Activated CD4-positive, alpha-beta T cell treated with anti-CD3 and anti-CD28 coated beads, Interleukin-2, amount 10 ng/mL, durations not matched to agents 7 days and 5 days (primary cell): ENCODE measurements around the gene TRIM9. TPM values are rescaled to one million over a fixed set of nuclear protein-coding genes. Genes with fewer than 3 reads are reported as not detected.

Source experiments
- CTCF ChIA-PET: fragments of 350-600 bp; sonication (Branson Sonifier 250); formaldehyde crosslinking; loops from one replicate; lab custom pipeline; 2021; ENCODE audit warnings: antibody characterized with exemption; lab: Charles Lee
- POLR2A ChIA-PET: fragments of 350-600 bp; sonication (Branson Sonifier 250); formaldehyde crosslinking; loops from one replicate; lab custom pipeline; 2021; ENCODE audit warnings: antibody characterized with exemption; lab: Charles Lee
- DNase-seq: peaks from one replicate; pipeline ENCODE4 v3.0.0-alpha.2; 2020
- H3K27ac Mint-ChIP-seq: one replicate; pipeline ENCODE4 v1.8.0; 2021; ENCODE audit warnings: mild to moderate bottlenecking, moderate library complexity, mixed read lengths
- H3K27me3 Mint-ChIP-seq: one replicate; pipeline ENCODE4 v1.8.0; 2021; ENCODE audit warnings: mixed read lengths
- H3K36me3 Mint-ChIP-seq: one replicate; pipeline ENCODE4 v1.8.0; 2021; ENCODE audit warnings: low read depth, mixed read lengths
- H3K4me1 Mint-ChIP-seq: one replicate; pipeline ENCODE4 v1.8.0; 2021; ENCODE audit warnings: mixed read lengths
- H3K4me3 Mint-ChIP-seq: one replicate; pipeline ENCODE4 v1.8.0; 2021; ENCODE audit warnings: mild to moderate bottlenecking, moderate library complexity, mixed read lengths
- H3K9me3 Mint-ChIP-seq: one replicate; pipeline ENCODE4 v1.8.0; 2021; ENCODE audit warnings: mixed read lengths
- total RNA-seq, 2 experiments: library from RNA; stranded (reverse); gene quantifications; one replicate each; pipeline ENCODE4 v1.2.3, GENCODE V29; 2021

TRIM9 gene
- total RNA-seq, 2 experiments from 2014 or later: 0.30 to 0.44 TPM

DNA sequence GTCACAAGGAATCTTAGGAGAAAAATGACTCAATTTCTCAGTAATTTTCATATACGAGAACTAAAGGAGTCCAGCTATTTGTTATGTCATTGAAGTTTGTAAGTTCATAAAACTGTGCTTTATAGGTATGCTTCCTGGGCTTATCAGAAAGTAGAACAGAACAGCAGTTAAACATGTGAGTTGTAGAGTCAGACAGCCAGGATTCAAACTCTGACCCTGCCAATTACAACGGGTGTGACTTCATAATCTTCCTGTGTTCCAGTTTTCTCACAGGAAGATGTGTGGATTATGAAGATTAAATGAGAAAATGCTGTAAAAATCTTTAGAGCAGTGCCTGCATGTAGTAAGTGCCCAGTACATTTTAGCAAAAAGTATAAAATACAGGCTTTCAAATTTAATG lies 8.9 kb downstream of the TRIM9 start:
- CTCF ChIA-PET: no interaction called here
- peaks cover 2% of the 10 kb centered on the region for H3K27me3 Mint-ChIP-seq
- H3K27ac Mint-ChIP-seq: no peak overlapping the region
- no peak for DNase-seq
- H3K4me3 Mint-ChIP-seq: no peak overlapping the region
- no peaks in the 10 kb centered on the region for H3K36me3 Mint-ChIP-seq
- POLR2A ChIA-PET: no interaction called here
- peaks cover 3% of the 10 kb centered on the region for H3K4me1 Mint-ChIP-seq
- H3K9me3 Mint-ChIP-seq: no peaks in the 10 kb centered on the region

DNA sequence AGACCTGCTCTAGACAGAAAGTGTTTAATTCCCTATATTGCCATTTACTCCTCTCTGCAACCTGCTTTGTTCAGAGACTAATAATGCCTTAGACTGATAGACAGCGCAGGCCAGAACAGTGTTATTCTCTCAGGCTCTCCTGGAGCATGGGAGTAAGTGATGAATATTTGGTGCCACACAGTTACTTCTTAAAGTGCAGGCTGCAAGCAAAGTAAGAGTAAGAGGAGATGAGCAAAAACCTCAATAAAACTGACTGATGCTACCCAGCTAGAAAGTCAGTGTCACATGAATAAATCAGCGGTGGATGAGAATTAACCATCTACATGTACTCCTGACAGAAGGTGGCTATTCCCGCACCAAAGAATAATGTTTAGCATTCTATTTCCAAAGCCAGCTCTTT lies 9.9 kb downstream of the TRIM9 start:
- Mint-ChIP-seq H3K27me3 (no peaks in the 10 kb centered on the region), H3K9me3 (no peaks in the 10 kb centered on the region), H3K4me3 (no peak overlapping the region), H3K27ac (no peak overlapping the region), H3K36me3 (no peaks in the 10 kb centered on the region), H3K4me1 (peaks cover 3% of the 10 kb centered on the region)
- DNase-seq: no peak
- CTCF ChIA-PET: interaction anchor here (1.6 kb wide), 1 partner anchor 9 kb away, joined by 9 read pairs; the partner anchor contains the start of gene TRIM9
- POLR2A ChIA-PET: no interaction called here

DNA sequence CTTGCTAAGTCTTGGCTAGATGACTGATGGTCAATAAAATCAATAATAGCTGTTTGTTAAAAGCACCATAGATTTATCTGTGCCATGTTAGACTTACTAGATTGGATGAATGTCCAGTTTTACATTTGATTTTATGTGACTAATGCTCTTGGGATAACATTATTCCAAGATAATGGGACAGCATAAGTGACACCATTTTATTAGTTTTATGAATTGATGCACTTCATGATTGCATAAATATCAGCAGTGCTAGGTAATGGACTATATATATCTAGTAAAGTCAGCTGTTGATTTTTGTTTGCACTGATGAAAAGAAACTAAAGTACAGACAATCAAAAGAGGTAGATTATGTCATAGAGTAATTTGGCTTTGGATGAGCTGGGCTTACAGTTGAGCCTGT lies 10.4 kb downstream of the TRIM9 start:
- CTCF ChIA-PET: interaction anchor here (1.2 to 1.6 kb wide), 2 partner anchors 9 to 10 kb away, joined by 3 to 9 read pairs; partner anchors contain the start of gene TRIM9
- POLR2A ChIA-PET: no interaction called here

DNA sequence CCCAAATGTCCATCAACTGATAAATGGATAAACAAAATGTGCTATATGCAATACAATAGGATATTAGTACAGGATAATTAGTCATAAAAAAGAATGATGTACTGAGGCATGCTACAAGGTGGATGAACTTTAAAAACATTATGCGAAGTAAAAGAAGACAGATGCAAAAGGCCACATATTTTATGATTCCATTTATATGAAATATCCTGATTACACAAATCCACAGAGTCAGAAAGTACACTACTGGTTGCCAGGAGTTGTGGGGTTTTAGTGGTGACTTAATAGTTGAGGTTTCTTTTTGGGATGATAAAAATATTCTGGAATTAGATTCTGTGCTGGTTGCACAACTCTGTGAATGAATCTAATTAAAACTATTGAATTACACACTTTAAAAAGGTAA lies 12.6 kb downstream of the TRIM9 start:
- CTCF ChIA-PET: no interaction called here
- Mint-ChIP-seq H3K9me3 (no peaks in the 10 kb centered on the region), H3K4me1 (peaks cover 3% of the 10 kb centered on the region), H3K36me3 (no peaks in the 10 kb centered on the region), H3K4me3 (no peak overlapping the region), H3K27ac (no peak overlapping the region), H3K27me3 (peaks cover 2% of the 10 kb centered on the region)
- DNase-seq: no peak
- POLR2A ChIA-PET: no interaction called here

More for the DNA sequence above, 10.4 kb downstream of the TRIM9 start:
- H3K27me3 Mint-ChIP-seq: no peaks in the 10 kb centered on the region
- DNase-seq: no peak
- H3K27ac Mint-ChIP-seq: no peak overlapping the region
- H3K4me3 Mint-ChIP-seq: no peak overlapping the region
- no peaks in the 10 kb centered on the region for H3K9me3 Mint-ChIP-seq
- peaks cover 3% of the 10 kb centered on the region for H3K4me1 Mint-ChIP-seq
- H3K36me3 Mint-ChIP-seq: no peaks in the 10 kb centered on the region

DNA sequence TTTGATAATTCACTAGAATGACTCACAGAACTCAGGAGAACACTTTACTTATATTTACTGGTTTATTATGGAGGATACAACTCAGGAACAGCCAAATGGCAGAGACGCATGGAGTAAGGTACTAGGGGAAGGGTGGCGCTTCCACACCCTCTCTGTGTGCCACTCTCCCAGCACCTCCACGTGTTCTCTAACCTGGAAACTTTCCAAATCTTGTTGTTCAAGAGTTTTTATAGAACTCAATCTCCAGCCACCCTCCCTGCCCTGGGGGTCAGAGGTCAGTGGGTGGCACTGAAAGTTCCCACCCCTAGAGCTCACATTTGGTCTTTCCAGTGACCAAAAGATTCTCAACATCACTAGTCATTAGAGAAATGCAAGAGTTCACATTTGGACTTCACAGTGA lies 13.2 kb downstream of the TRIM9 start:
- H3K9me3 Mint-ChIP-seq: no peaks in the 10 kb centered on the region

DNA sequence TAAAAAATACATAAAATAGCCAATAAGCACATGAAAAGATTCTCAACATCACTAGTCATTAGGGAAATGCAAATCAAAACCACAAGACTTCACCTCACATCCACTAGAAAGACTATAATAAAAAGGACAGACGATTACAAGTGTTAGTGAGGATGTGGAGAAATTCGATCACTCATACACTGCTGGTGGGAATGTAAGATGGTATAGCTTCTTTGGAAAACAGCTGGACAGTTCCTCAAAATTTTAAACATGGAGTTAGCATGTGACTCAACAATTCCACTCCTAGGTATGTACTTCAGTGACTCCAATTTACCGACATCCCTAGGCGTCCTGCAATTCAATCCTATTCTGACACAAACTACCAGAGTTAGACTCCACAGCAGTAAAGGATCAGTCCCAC lies 13.7 kb downstream of the TRIM9 start:
- H3K27ac Mint-ChIP-seq: no peak overlapping the region
- H3K4me3 Mint-ChIP-seq: no peak overlapping the region
- H3K9me3 Mint-ChIP-seq: no peaks in the 10 kb centered on the region
- POLR2A ChIA-PET: no interaction called here
- DNase-seq: no peak
- H3K4me1 Mint-ChIP-seq: no peaks in the 10 kb centered on the region
- peaks cover 3% of the 10 kb centered on the region for H3K27me3 Mint-ChIP-seq
- H3K36me3 Mint-ChIP-seq: no peaks in the 10 kb centered on the region
- CTCF ChIA-PET: no interaction called here

More for the DNA sequence above, 13.2 kb downstream of the TRIM9 start:
- Mint-ChIP-seq H3K4me1 (peaks cover 1% of the 10 kb centered on the region), H3K4me3 (no peak overlapping the region), H3K27me3 (peaks cover 2% of the 10 kb centered on the region), H3K27ac (no peak overlapping the region), H3K36me3 (no peaks in the 10 kb centered on the region)
- ChIA-PET CTCF (no interaction called here), POLR2A (no interaction called here)
- DNase-seq: no peak

DNA sequence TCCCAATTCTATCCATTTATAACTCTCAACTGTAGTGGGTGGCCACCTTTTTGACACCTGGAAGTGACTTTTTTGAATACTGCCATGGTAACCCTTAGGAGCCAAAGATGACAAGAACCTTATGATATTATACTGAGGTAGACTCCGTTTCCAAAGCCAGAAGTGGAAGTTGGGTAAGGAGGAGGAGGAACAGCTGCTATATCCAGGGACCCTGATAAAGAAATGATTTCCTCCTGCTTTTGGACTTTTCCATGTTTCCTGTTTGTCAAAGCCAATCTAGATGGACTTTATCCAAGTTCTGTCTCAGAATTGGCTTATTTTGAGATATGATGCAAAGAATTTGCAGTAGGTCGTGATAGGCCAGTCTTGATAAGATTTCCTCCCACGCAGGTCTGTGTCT lies 14.3 kb downstream of the TRIM9 start:
- H3K36me3 Mint-ChIP-seq: no peaks in the 10 kb centered on the region
- H3K4me1 Mint-ChIP-seq: no peaks in the 10 kb centered on the region
- H3K27ac Mint-ChIP-seq: no peak overlapping the region
- POLR2A ChIA-PET: no interaction called here
- H3K9me3 Mint-ChIP-seq: no peaks in the 10 kb centered on the region
- no peak for DNase-seq
- CTCF ChIA-PET: no interaction called here
- no peak overlapping the region for H3K4me3 Mint-ChIP-seq
- H3K27me3 Mint-ChIP-seq: peaks cover 3% of the 10 kb centered on the region

DNA sequence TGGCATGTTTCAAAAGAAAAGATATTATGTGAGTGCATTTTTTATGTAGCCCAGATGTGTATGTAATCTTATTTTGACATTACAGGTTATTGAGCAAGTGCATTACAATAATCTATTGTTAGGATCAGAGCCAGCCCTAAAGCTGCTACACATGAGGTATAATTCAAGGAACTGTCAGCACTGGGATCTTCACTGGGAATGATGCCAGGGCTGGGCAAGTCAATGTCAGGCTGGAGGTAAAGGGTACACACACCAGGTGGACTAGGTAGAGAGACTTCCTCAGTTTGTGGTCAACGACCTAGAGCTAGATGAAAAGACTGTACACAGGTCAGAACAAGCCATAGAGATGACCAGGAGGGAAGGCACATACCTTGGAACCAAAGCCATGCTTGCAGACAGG lies 15.4 kb downstream of the TRIM9 start:
- no peak for DNase-seq
- H3K27me3 Mint-ChIP-seq: peaks cover 3% of the 10 kb centered on the region
- CTCF ChIA-PET: no interaction called here
- no peaks in the 10 kb centered on the region for H3K4me1 Mint-ChIP-seq
- no peaks in the 10 kb centered on the region for H3K36me3 Mint-ChIP-seq
- no peaks in the 10 kb centered on the region for H3K9me3 Mint-ChIP-seq
- H3K4me3 Mint-ChIP-seq: no peak overlapping the region
- H3K27ac Mint-ChIP-seq: no peak overlapping the region
- POLR2A ChIA-PET: no interaction called here

DNA sequence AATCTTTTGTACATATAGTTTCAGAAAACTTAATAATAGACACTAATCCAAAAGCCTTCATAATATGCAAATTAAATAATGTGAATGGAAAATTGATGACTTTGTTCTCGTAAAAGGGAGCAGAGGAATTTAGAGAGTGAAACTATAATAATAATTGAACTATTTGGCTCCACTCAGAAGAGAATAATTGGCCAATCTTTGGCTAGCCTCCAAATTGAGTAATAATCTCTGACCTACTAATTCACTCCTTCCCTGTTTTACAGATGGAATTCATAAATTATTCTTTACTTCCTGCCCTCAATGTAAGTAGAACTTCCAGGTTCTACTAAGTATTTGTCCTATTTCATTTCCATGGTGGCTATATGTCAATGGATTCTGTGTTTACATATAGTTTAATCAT lies 15.8 kb downstream of the TRIM9 start:
- H3K27ac Mint-ChIP-seq: no peak overlapping the region
- no peaks in the 10 kb centered on the region for H3K9me3 Mint-ChIP-seq
- no peaks in the 10 kb centered on the region for H3K4me1 Mint-ChIP-seq
- H3K4me3 Mint-ChIP-seq: no peak overlapping the region
- H3K36me3 Mint-ChIP-seq: no peaks in the 10 kb centered on the region
- CTCF ChIA-PET: no interaction called here
- POLR2A ChIA-PET: no interaction called here
- no peak for DNase-seq
- H3K27me3 Mint-ChIP-seq: peaks cover 3% of the 10 kb centered on the region

DNA sequence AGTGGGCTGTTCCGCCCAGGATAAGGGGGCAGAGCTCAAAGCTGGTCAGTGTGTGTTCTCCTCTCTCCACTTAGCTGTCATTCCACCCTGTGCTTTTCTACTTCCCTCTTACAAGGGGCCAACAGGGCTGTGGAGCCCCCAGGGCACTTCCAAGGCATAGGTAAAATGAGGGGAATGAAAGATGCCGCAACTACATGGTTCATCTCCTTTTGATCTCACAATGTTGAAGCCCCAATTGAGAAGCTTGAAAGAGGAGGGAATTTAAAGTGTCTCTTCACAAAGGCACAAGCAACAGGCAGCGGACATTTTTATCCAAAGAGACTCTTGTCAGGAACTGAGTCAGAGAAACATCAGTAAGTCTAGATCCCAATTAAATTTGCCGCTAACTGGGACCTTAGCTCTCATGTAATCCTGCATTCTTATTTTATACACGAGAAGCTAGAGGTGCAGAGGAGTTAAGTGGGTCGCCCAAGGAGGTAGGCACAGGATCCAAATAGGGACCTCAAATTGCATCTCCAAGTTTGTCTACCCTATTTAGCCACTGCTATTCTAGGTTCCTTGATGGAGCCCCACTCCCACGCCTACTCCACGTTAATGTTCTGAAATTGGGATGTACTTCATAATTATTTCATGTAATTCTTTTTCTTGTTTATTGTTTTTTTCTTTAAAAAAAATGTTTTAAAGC lies 20.1 kb downstream of the TRIM9 start:
- Mint-ChIP-seq H3K27ac (no peak overlapping the region), H3K4me3 (no peak overlapping the region), H3K27me3 (peaks cover 3% of the 10 kb centered on the region), H3K36me3 (no peaks in the 10 kb centered on the region), H3K4me1 (no peaks in the 10 kb centered on the region), H3K9me3 (no peaks in the 10 kb centered on the region)
- ChIA-PET CTCF (interaction anchor here (1.3 kb wide), 1 partner anchor 9 kb away, joined by 3 read pairs; no protein-coding TSS in a partner anchor), POLR2A (no interaction called here)
- no peak for DNase-seq

DNA sequence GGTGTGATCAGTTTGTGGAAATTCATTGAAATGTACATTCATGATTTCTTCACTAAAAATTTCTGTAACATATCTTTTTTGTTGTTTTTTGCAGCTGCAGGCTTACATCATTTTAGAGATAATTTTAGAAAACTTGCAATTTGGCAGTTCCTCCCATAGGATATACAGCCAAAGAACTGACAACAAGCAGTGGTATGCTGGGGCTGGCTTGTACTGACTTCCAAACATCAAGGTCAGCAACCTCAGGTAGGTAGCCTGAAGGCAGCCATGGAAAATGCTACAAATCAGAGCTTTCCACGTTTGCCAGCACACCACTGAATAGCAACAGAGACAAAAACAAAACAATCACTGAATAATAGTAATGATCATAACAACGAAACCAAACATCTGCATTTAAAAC lies 21.2 kb downstream of the TRIM9 start:
- H3K9me3 Mint-ChIP-seq: no peaks in the 10 kb centered on the region
- H3K4me1 Mint-ChIP-seq: no peaks in the 10 kb centered on the region
- H3K27ac Mint-ChIP-seq: no peak overlapping the region
- DNase-seq: no peak
- ChIA-PET POLR2A (no interaction called here), CTCF (no interaction called here)
- no peaks in the 10 kb centered on the region for H3K36me3 Mint-ChIP-seq
- H3K27me3 Mint-ChIP-seq: peaks cover 3% of the 10 kb centered on the region
- no peak overlapping the region for H3K4me3 Mint-ChIP-seq

DNA sequence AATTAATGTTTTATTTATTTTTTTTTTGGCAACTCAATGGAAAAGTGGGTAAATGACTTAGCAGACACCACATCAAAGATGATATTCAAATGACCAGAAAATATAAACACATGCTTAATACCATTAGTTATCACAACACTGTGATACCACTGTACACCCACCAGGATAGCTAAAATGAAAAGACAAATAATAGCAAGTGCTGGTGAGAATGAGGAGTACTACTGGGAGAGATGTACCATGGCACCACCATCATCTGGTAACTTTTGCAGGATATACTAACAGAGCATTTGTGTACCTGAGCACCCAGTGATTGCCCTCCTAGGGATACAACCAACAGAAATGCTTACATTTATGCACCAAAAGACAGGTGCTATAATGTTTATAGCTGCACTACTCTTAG lies 21.9 kb downstream of the TRIM9 start:
- ChIA-PET POLR2A (no interaction called here), CTCF (no interaction called here)

DNA sequence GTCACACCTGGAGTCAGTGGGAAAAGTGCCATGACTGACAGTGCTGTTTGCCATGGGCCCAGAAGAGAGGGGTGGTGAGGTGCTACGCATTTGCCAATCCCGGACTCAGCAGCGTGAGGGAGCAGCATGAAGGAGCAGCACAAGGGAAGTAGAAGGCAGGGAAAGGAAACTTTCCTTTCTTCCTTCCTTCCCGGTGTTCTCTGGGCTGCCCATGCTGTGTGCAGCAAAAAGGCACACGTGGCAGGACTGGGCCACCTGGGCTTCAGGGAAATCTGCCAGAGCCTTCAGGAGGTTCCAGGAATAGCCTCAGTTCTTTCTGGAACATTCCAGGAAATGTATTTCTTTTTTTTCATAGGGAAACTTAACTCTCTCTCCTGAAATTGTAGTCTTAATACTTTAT lies 23.0 kb downstream of the TRIM9 start:
- Mint-ChIP-seq H3K4me1 (no peaks in the 10 kb centered on the region), H3K4me3 (no peak overlapping the region), H3K27ac (no peak overlapping the region), H3K36me3 (no peaks in the 10 kb centered on the region), H3K27me3 (peaks cover 2% of the 10 kb centered on the region), H3K9me3 (no peaks in the 10 kb centered on the region)
- ChIA-PET CTCF (interaction anchor here (0.6 to 1.2 kb wide), 2 partner anchors 15 to 96 kb away, joined by 3 read pairs; no protein-coding TSS in a partner anchor), POLR2A (no interaction called here)
- no peak for DNase-seq

More for the DNA sequence above, 21.9 kb downstream of the TRIM9 start:
- Mint-ChIP-seq H3K9me3 (no peaks in the 10 kb centered on the region), H3K36me3 (no peaks in the 10 kb centered on the region), H3K4me1 (no peaks in the 10 kb centered on the region), H3K27ac (no peak overlapping the region), H3K4me3 (no peak overlapping the region), H3K27me3 (peaks cover 3% of the 10 kb centered on the region)
- DNase-seq: no peak

DNA sequence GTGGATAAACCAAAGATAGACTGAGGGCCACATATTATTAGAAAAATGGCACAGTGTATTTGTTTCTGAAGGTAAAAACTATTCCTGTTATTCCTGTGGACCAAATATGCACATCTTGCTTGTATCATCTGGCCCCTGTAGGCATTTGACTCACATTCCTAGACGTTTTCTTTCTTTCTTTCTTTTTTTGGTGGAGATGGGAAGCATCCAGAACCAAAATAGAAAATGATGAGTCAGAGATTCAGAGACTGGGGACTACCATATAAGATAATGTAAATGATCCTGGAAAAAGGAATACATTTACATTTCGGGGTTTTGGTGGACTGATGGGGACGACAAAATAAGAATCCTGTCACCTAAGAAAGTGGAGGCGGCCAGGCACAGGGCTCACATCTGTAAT lies 24.2 kb downstream of the TRIM9 start:
- Mint-ChIP-seq H3K9me3 (no peaks in the 10 kb centered on the region), H3K27me3 (no peaks in the 10 kb centered on the region), H3K36me3 (no peaks in the 10 kb centered on the region), H3K4me1 (no peaks in the 10 kb centered on the region), H3K27ac (no peak overlapping the region), H3K4me3 (no peak overlapping the region)
- POLR2A ChIA-PET: no interaction called here
- CTCF ChIA-PET: no interaction called here
- no peak for DNase-seq
